GM18519 (cell line): Measurements from ENCODE around the gene KCNIP2.

Experiments
- ATAC-seq: cut with Tn5 transposase; IDR thresholded peaks from one replicate; pipeline ENCODE4 v1.9.1; 2021; ENCODE audit warnings: mild to moderate bottlenecking, moderate library complexity; ENCODE audit not compliant: unreplicated experiment, low FRiP score

Gene KCNIP2

DNA sequence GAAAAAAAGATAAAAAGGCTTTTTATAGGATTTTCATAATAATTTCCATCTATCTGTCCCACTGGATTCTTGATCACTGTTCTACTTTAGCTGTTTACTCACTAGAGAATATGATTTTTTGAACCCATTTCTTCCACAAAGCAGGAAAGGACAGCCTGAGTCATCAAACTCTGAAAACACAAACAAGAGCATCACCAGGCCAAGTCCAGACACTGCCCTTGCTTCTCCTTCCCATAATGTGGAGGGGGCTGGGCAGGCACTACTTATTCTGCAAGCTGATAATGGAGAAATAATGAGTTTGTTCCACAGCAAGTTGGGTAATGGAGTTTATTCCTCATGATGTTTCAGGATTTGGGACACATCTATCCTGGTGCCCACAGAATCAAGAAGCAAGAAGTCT, 13.0 kb upstream of the KCNIP2 start:
- ATAC-seq: no peak

DNA sequence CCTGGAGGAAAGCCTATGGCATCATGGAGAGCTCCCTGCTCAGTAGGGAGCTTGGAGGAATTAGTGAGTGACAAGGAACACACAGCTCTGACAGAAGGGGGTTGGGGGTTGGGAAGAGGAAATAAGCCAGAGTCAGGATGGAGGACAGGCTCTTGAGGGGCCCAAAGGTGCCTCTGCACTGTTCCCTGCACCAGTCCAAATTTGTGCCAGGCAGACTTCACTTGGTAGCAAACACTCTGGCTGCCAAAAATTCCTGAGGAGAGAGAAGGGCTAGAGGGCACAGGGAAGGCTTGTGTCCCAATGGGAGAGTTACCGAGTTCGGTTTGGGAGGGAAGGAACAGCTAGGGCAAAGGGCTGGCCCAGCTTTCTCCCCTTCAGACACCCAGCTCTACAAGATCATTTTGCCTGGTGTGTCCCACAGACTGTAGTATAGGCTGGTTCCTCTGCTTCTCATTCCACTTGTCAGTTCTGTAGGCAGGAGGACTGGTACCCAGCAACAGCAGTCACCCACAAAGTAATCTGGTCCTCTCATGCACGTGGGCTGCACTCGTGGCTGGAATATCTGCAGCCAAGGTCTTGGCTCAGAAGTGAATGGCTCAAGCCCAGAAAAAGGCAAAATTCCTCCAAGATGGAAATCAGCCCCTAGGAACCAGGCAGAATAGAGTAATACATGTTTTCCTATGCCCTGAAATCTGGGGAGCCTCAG, 8.0 kb upstream of the KCNIP2 start:
- no peak for ATAC-seq

DNA sequence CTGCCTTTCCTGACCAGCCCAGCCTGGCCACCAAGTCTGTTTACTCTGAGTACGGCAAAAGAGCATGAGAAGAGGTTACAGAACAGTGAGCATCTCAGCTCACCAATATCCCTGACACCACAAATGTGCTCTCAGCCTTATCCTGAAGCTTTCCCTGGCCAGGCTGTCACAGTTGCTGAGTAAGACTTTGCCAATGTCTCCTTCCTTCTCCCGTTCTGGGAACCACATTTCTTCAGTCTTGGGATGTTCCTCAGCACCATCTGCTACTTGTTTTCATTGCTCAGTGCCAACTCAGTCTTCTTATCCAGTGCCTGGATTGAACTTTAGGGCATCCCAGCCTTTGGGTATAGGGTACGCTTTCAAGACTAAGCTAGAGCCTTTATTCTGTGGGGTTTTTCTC, 7.1 kb upstream of the KCNIP2 start:
- ATAC-seq: no peak

DNA sequence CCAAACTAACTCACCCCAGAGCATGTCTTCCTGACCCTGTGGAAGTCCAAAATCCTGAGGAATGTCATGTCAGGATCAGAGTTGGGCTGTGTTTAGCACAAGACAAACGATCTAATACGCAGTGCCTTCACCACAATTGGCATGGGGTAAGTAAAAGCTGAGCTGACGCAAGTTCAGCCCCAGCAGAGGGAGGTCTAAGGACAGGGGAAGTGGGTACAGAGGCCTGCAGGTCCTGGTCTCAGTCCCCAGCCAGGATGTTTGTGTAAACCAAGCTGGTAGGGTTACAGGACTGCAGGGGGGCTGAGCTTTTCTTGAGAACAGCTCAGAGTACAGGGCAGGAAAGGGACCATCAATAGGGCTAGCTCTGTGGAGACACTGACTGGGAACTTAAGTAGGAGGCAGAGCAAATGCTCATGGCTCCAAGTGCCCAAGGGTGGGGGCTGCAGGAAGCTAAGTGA, 5.3 kb upstream of the KCNIP2 start:
- ATAC-seq: no peak

DNA sequence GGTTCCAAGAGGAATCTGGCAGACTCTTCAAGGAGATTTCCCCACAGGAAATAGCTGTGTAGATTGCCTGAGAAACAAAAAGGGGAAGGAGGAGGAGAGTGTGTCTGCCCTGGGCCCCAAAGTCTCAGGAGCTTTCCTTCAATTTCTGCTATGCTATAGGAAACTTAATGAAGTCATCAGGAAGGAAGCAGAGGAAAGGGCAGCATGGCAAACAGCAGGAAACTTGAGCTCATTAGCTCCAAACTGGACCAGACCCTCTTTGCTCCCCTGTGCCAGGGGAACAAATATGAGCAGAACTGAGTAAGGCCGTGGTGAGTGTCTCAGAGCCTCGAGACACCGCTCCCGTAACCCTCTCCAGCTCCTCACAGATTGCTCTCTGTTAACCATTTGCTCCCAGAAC, 4.8 kb upstream of the KCNIP2 start:
- no peak for ATAC-seq

DNA sequence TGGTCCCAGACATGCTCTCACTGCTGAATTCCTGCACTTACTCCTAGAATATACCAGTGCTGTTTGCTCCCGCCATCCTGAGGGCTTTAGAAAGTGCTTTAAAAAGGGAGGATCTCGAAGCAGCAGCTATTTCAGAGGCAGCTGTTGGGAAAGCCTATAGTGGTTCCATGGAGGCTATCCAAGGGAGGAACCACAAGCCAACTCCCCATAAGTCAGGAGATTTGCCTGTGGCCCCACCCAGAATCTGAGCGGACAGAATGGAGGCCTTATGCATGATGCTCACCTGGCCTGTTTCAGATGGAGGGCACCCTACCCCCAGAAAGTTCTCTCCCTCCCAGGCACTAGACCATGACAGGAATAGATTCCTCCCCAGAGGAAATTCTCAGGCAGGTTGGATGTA, 2.3 kb upstream of the KCNIP2 start:
- ATAC-seq: no peak

DNA sequence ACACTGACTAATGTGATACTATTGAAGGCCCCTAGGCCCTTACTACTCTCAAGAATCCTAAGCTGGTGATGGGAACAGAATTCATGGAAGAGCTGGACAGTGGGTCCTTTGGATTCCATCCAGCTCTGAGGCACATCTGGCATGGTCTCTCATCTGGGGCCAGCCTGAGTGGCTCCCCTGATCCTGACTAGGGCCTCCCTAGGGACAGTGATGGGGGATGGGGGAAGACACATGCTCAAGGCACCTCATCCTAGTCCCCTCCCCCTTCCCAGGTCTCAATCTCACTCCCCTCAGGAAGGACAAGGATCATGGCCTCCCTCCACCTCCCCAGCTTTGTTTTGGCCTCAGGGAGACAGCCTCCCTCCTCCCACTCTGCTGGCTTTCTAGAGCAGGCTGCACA, 1.8 kb downstream of the KCNIP2 start:
- no peak for ATAC-seq

DNA sequence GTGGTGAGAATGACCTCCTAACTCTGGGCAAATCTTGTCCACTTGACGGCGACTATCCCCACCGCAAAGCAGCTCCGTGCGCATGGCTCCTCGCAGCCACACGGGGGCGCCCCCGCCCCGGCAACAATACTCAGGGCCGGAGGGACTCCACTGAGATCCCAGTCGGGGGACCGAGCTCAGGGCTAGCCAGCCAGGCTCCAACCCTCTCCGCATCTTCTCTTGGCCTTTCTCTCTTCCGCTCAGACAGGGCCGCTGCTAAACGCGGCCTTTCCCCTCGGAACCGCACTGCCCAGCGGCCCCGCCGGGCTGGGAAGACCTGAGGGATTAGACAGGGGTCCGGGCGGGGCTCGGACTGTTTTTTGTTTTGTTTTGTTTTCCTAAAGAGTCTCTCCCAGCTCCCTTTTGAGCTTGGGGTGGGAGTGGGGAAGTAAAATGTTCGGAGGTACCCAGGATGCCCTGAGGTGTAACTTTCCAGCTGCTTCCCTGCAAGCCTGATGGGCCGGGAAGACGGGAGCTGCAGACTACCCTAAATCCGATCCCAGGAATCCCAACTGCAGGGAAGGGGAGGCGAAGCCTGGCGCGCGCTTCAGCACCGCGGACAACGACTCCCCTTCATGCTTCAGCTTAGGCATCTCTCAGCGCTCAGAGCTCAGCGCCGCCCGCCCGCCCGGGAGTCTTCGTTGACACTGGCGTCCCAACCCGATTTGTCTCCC, 2.7 kb downstream of the KCNIP2 start:
- ATAC-seq: peak; percentile 53

DNA sequence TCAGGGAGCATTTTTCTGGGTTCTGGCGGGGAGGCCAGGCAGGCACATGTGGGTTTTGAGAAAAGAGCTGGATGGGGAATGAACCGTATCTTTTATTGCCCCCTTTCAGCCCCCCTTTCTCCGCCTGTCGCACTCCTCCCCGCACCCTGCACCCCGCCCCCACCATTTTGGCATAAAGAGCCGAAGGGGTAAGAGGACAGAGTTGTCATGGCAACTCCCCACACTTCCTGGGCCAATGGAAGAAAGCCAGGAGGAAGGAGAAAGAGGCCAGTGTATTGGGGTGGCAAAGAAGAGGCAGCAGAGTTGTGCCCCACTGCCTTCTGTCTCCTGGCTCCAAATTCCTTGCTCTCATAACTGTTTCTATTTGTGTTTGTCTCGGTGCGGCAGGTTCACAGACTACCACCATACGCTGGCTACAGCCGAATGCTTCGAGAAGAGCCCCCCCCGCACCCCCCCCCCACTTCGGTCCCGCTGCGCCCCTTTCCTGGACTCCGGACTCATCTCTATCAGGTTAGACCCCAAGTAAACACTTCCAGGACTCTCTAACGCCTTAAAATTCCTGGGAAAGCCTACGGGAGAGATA, 3.4 kb downstream of the KCNIP2 start:
- no peak for ATAC-seq

DNA sequence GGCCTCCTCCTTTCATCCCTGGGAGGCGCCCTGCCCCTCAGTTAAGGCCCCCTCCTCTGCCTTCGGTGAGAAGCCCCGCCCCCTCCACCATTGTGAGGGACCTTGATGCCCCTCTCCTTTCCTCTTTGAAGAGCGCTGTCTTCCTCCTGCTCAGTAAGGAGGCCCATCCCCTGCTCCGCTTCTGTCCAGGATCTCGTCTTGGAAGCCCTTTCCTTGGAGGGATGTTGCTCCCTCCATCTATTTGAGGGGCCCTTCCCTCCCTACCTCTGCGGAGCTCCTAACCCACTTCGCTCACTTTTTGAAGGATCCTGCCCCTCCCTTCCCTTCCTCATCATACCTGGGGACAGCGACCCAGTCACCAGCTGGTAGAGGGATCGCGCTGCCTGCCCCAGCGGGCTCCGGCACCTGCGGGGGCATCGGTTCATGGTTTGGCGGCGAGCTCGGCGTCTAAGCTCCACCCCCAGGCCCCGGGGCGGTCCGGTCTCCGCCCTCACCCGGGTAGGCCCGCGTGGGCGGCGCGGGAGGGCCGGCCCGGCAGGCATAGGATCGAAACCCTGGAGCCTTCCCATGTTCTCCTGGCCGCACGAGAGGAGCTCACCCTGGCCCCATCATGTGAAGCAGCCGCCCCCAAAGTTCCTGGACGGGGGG, 4.1 kb downstream of the KCNIP2 start:
- no peak for ATAC-seq

DNA sequence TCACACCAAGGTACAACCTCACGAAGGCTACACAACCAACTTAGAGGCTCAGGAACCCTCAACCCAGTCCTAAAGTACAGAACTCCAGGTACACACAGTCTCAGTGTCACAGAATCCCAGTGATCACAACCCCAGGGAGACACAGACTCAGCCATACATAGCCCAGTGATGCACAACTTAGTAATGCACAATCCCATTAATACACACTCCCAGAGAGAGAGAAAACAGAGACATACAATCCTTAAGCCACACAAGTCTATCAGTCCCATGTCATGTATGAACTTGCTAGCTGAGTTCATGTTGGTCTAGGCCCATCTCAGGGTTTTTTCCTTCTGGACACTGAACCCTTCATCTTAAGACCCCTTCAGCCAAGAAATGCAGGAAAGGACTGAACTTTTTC, 4.6 kb downstream of the KCNIP2 start:
- no peak for ATAC-seq

DNA sequence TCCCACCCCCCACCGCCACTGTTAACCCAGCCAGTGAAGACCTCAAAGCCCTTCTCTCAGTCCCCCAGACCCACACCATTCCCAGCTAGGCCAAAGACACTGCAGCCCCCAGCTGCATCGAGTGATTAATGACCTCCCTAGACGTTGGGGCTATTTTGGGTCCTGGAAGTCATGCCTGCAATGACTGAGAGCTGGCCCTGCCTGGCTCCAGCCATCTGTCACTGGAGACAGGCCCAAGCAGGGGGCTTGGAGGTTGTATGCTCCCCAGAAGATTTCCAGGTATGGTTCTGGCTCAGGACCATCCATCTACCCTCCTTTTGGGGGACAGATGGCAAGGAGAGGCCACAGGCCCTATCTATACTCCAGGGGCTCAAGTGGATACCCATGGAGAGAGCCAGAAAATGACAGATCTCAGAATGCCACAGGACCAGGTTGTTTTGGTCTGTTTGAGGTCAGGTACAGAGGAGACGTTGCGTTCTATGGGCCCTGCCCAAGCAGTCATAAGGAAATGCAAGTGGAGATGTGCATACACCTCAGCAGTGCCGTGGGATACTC, 5.1 kb downstream of the KCNIP2 start:
- no peak for ATAC-seq

DNA sequence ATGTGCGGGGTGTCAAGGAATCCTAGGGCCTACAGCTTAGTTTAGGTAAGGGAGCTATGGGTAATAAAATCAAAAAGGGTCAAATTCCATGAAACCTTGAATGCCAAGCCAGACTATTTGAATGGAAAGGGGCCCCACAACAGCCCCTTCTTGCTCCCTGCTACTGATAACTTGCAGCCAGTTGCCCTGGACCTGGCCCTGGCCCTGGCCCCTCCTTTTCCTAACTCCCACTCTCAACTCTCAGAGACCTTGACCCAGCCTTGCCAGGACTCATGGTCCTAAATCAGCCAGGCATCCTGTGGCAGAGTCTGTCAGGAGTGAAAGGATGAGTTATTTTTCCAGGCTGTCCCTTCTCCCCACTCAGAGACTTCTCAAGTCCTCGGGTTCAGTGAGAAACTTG, 5.9 kb downstream of the KCNIP2 start:
- no peak for ATAC-seq

DNA sequence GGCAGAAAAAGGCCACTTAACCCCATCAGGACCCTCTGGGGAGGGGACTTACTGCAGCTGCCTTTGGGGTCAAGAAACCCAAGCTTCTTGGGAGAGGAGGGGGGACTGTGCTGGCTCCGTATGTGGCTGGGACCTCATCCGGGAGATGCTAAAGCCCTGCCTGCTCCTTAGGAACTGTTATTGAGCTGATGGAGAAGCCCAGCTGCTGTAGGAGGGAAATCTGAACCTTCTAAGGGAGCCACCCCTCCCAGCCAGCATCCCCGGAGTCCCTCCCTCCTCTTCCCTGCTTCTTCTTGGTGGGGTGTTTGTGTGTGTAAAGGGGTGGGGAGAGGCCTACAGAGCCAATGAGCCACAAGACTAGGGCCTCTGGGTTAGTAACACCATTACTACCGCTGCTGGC, 8.2 kb downstream of the KCNIP2 start:
- no peak for ATAC-seq

DNA sequence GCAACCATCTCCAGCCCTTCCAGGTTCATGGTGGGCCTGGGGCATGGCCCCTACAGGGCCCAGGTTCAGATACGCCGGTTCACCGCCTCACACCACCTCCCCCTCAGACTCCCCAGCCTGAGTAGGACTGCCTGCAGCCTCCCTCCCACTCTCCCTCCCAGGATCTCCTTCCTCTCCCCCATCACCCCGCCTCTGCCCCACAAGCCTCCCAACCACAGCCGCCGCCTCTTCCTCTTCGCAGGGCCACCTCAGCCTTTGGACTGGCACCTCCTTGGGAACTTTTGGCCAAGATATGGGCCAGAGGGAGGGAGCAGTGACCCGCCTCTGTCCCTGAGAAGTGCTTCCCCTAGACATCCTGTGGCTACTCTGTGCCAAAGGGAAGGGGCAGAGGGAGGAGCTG, 9.3 kb downstream of the KCNIP2 start:
- no peak for ATAC-seq

DNA sequence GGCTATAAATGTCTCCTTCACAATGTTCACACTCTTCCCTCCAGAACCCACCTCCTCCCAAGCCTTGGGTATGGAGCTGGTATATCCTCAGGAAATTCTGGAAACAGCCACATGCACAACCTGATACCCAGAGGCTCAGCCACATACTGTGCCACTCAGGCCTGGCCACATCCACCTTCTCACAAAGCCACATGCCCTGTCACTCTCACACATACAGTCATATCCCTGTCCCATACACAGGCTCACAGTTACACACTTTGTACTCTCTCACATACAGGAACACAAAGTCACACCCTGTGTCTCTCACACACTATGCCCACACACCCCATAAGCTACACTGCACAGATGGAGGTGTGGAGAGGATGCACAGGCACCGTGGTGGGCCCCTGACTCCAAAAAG, 10.1 kb downstream of the KCNIP2 start:
- no peak for ATAC-seq

DNA sequence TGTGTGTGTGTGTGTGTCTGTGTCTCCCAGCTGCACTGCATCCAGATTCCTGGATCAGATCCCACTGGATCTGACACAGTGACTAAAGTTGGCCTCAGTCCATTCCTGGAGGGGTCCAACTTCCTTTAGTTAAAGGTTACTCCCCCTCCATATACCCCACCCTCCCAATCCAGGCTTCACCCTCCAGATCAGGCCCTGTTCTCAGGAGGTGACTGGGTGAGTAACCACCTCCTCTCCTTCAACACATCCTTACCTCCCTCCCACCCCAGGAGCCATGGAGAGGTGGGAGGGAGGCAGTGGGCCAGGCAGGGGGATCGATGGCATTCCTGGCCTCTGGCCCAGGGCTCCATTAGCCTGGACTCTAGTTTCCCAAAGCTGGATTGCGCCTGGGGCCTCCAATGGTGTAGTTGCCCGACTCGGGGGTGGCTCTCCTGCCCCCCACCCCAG, 11.3 kb downstream of the KCNIP2 start:
- ATAC-seq: no peak

DNA sequence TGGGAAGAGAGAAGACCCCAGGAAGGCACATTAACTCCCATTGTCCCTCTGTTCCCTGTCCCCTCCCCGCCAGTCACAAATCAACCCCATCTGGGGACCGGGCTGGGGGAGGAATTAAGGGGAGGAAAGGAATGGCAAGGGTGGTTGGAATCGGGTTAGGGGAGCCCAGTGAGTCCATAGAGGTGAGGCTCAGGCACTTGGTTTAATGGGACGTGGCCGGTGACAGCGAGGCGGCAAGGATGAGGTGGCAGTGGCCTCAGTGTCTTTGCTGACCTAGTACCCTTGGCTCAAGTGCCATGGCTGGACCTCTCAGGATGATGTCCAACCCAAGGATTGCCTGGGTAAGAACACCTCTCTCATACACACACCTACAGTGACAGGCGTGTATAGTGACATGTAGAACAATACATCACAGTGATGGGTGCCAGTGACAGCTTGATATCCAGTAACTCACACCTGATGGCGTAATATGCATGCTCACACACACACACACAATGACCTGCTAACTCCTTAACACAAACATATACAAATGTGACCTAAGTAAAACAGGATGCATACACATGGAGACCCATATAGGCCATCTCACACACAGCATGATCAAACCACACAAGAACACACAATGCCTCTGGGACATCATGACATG, 12.3 kb downstream of the KCNIP2 start:
- no peak for ATAC-seq

DNA sequence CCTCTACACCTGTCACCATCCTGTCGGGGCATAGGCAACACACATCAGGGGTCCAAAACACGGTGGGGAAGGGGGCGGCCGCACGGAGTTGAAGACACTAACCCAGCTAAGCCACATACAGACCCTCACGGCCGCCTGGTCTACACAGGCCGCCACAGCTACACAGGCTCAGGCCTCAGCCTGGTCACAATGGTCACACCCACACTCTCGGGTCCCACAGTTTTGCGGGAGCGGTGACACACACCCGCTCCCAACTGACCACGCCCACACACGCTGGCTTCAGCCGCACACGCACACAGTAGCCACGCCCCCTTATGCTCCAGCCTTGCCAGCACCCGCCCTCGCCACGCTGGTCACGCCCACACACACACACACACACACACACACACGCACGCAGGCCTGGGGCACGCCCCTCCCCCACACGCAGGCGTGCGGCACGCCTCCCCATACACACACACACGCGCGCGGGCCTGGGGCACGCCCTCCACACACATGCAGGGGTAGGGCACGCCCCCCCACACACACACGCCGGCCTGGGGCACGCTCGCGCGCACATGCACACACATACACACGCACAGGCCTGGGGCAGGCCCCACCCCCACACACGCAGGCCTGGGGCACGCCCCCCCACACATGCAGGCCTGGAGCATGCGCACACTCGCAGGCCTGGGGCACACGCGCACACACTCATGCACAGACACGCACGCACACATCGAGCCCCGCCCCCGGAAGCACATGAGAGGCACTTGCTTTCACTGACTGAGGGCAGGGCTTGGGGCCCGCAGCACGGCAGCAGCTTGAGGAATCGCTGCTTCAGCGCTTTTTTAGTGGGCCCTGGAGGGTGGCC, 13.1 kb downstream of the KCNIP2 start:
- ATAC-seq: peak; percentile 39
